Keratinocyte (primary cell): ENCODE data around the gene MARCHF3. TPM values are rescaled to one million over a fixed set of nuclear protein-coding genes. Genes with fewer than 3 reads are reported as not detected.

Experiments used
- DNase-seq: peaks from one replicate; pipeline ENCODE4 v3.0.0-alpha.2; 2011; ENCODE audit warnings: low read depth, missing footprints, low spot score
- FAIRE-seq: peaks from 2 replicates; lab custom pipeline; 2011; peaks lifted over from hg19 to GRCh38; lab: Jason Lieb, UNC
- H2AFZ ChIP-seq: 2 replicates; pipeline ENCODE4 v1.6.0; 2012; ENCODE audit warnings: low read length, control low read depth, inconsistent platforms; ENCODE audit not compliant: control insufficient read depth
- H3K27ac ChIP-seq: 2 replicates; pipeline ENCODE4 v1.5.1; 2011; ENCODE audit warnings: low read length; ENCODE audit not compliant: control insufficient read depth, insufficient read depth
- H3K27me3 ChIP-seq: 3 replicates; pipeline ENCODE4 v1.6.0; 2011; ENCODE audit warnings: low read length; ENCODE audit not compliant: control insufficient read depth, insufficient read depth; ENCODE audit errors: extremely low read depth
- H3K36me3 ChIP-seq, 2 experiments: 2 replicates in 1 of 2; 3 replicates in 1 of 2; pipeline ENCODE4 v1.5.1; 2011; ENCODE audit warnings: low read length in 2 of 2, mild to moderate bottlenecking in 1 of 2; ENCODE audit not compliant: control insufficient read depth in 2 of 2, insufficient read depth in 2 of 2; ENCODE audit errors: extremely low read depth in 1 of 2
- H3K4me1 ChIP-seq: 3 replicates; pipeline ENCODE4 v1.5.1; 2011; ENCODE audit warnings: low read length; ENCODE audit not compliant: control insufficient read depth, insufficient read depth; ENCODE audit errors: extremely low read depth
- H3K4me2 ChIP-seq: 3 replicates; pipeline ENCODE4 v1.6.0; 2011; ENCODE audit warnings: low read depth, low read length; ENCODE audit not compliant: control insufficient read depth, insufficient read depth; ENCODE audit errors: extremely low read depth
- H3K4me3 ChIP-seq, 3 experiments: fragments of 200-600 bp in 1 of 3; sonication (generic) in 1 of 3; 2 replicates in 2 of 3; 3 replicates in 1 of 3; pipeline ENCODE4 v1.5.1; 2011 to 2016; ENCODE audit warnings: low read length in 3 of 3, mild to moderate bottlenecking in 3 of 3, control low read depth in 2 of 3, inconsistent platforms in 1 of 3, low read depth in 1 of 3, mixed read lengths in 1 of 3, mixed run types in 1 of 3, moderate library complexity in 1 of 3; ENCODE audit not compliant: control insufficient read depth in 2 of 3, insufficient read depth in 2 of 3; ENCODE audit errors: extremely low read depth in 1 of 3
- H3K79me2 ChIP-seq: 2 replicates; pipeline ENCODE4 v1.6.0; 2012; ENCODE audit warnings: low read length; ENCODE audit not compliant: control insufficient read depth, insufficient read depth
- H3K9ac ChIP-seq: 3 replicates; pipeline ENCODE4 v1.6.0; 2011; ENCODE audit warnings: low read length; ENCODE audit not compliant: control insufficient read depth, insufficient read depth; ENCODE audit errors: extremely low read depth
- H3K9me1 ChIP-seq: 3 replicates; pipeline ENCODE4 v1.6.0; 2011; ENCODE audit warnings: low read length; ENCODE audit not compliant: control insufficient read depth, insufficient read depth; ENCODE audit errors: extremely low read depth
- H3K9me3 ChIP-seq: 2 replicates; pipeline ENCODE4 v1.5.1; 2012; ENCODE audit warnings: low read depth, low read length; ENCODE audit not compliant: control insufficient read depth
- H4K20me1 ChIP-seq: 3 replicates; pipeline ENCODE4 v1.6.0; 2011; ENCODE audit warnings: low read length; ENCODE audit not compliant: control insufficient read depth, insufficient read depth; ENCODE audit errors: extremely low read depth
- EZH2 ChIP-seq: IDR thresholded peaks from one replicate; pipeline ENCODE4 v1.6.1; 2012; ENCODE audit warnings: inconsistent platforms, mild to moderate bottlenecking, low read length, moderate library complexity
- dilution Hi-C: fragments of 300-500 bp; cut with MboI; formaldehyde crosslinking; loops from one replicate; pipeline ENCODE4 v1.7.0; 2020; ENCODE audit warnings: low sequenced_read_pairs; ENCODE audit not compliant: extremely low pct_ligation_motif_present
- polyA plus RNA-seq, 5 experiments: library from polyadenylated mRNA; depleted of rRNA in 3 of 5; stranded (reverse) in 3 of 5; stranded (forward) in 1 of 5; unstranded in 1 of 5; fragments of >200 nt; gene quantifications; 1 replicate in 1 of 5; 2 replicates in 3 of 5; 3 replicates in 1 of 5; pipeline versions ENCODE4 v1.2.1 to v1.2.3, GENCODE V29; 2011 to 2012; ENCODE audit warnings: missing spikeins in 2 of 5, low read depth in 1 of 5, low replicate concordance in 1 of 5
- TF ChIP-seq, protein P1 (sequence below), 3 experiments: IDR thresholded peaks in 1 of 3; conservative IDR thresholded peaks in 1 of 3; optimal IDR thresholded peaks in 1 of 3; 2 replicates in 2 of 3; 3 replicates in 1 of 3; pipeline versions ENCODE3 to v1.5.1; 2011; ENCODE audit warnings: low read length in 3 of 3, mild to moderate bottlenecking in 3 of 3, moderate library complexity in 2 of 3, control low read depth in 1 of 3, inconsistent platforms in 1 of 3; ENCODE audit not compliant: insufficient read depth in 2 of 3; ENCODE audit errors: extremely low read depth in 1 of 3

The MARCHF3 gene
- polyA plus RNA-seq, 1 donor (not counting 4 experiments of a cell fraction or from before 2014, with no cell fraction given) = 0.45 TPM

DNA sequence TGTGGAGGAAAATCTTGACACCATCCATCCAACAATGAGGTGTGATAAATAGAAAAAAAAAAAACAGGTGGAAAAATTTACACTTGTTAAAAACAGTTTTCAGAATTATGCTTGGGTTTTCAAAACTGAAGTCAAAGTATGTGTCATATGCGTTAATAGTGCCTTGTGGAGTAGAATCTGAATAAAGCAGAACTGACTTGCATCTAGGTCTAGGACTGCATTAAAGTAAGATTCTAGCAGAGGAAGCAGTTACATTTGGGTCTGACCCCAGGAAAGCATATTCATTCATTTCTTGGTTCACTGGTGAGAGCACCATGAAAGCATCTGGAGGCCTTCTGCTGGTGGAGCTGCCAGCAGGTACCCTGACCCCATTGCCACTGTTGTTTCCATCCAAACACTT, 89.0 kb downstream of the MARCHF3 start:
- H2AFZ ChIP-seq = no peak overlapping the region
- no peaks in the 10 kb centered on the region for H3K4me1 ChIP-seq
- H3K27ac ChIP-seq = no peak overlapping the region
- no peaks in the 10 kb centered on the region for H3K79me2 ChIP-seq
- no peaks in the 10 kb centered on the region for H4K20me1 ChIP-seq
- no peaks in the 10 kb centered on the region for H3K9me1 ChIP-seq
- no peak overlapping the region for H3K9ac ChIP-seq
- no peak for DNase-seq
- FAIRE-seq = no peak
- no peaks in the 10 kb centered on the region for H3K27me3 ChIP-seq
- H3K9me3 ChIP-seq = no peaks in the 10 kb centered on the region
- no peaks in the 10 kb centered on the region for H3K36me3 ChIP-seq
- H3K4me2 ChIP-seq = no peak overlapping the region
- H3K4me3 ChIP-seq = no peak overlapping the region
- TF ChIP-seq, protein P1, sequence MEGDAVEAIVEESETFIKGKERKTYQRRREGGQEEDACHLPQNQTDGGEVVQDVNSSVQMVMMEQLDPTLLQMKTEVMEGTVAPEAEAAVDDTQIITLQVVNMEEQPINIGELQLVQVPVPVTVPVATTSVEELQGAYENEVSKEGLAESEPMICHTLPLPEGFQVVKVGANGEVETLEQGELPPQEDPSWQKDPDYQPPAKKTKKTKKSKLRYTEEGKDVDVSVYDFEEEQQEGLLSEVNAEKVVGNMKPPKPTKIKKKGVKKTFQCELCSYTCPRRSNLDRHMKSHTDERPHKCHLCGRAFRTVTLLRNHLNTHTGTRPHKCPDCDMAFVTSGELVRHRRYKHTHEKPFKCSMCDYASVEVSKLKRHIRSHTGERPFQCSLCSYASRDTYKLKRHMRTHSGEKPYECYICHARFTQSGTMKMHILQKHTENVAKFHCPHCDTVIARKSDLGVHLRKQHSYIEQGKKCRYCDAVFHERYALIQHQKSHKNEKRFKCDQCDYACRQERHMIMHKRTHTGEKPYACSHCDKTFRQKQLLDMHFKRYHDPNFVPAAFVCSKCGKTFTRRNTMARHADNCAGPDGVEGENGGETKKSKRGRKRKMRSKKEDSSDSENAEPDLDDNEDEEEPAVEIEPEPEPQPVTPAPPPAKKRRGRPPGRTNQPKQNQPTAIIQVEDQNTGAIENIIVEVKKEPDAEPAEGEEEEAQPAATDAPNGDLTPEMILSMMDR (optimal IDR thresholded peaks at IDR 0.05 in 1 of 3, IDR thresholded peaks at IDR 0.05 in 1 of 3, conservative IDR thresholded peaks at IDR 0.05 in 1 of 3; ENCODE audit: extremely low read depth in 1 of 3, insufficient read depth in 2 of 3, low read length in 3 of 3) = no peak
- TF ChIP-seq EZH2 = no peak
- dilution Hi-C loops = no loop called here

DNA sequence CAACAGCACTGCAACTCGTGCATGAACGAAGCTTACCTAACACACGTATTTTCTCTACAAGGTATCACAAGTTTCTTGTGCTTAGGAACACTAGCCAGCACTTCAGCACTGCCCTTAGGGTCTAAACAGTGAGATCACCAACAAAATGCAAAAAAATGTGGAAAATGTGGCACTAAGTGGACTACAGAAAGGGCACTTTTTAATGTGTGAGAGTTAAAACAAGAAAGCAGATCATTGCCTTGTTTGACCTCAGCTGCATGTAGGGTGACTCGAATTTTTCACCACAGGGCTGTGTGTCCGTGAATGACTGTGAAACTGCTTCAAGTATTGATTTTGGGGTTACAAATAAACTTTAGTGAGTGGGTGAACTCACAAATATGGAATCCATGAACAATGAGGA, 90.5 kb downstream of the MARCHF3 start:
- H3K9ac ChIP-seq = no peak overlapping the region

More for the DNA sequence above, 90.5 kb downstream of the MARCHF3 start:
- H3K9me3 ChIP-seq = no peaks in the 10 kb centered on the region
- H3K4me3 ChIP-seq = no peak overlapping the region
- DNase-seq (no peak), FAIRE-seq (no peak)
- H2AFZ ChIP-seq = no peak overlapping the region
- no peaks in the 10 kb centered on the region for H3K79me2 ChIP-seq
- dilution Hi-C loops = no loop called here
- no peak overlapping the region for H3K27ac ChIP-seq
- H3K36me3 ChIP-seq = no peaks in the 10 kb centered on the region
- H3K4me2 ChIP-seq = no peak overlapping the region
- H3K4me1 ChIP-seq = no peaks in the 10 kb centered on the region
- TF ChIP-seq, protein P1 (optimal IDR thresholded peaks at IDR 0.05 in 1 of 3, IDR thresholded peaks at IDR 0.05 in 1 of 3, conservative IDR thresholded peaks at IDR 0.05 in 1 of 3; ENCODE audit: extremely low read depth in 1 of 3, insufficient read depth in 2 of 3, low read length in 3 of 3) = no peak
- no peaks in the 10 kb centered on the region for H3K27me3 ChIP-seq
- no peaks in the 10 kb centered on the region for H4K20me1 ChIP-seq
- no peaks in the 10 kb centered on the region for H3K9me1 ChIP-seq
